ENCODE data around the gene ZNF701.
A peak's percentile ranks its signal among the peaks of the same experiment; 100 is the strongest.
"Not testable (repeated sequence)": the region's sequence is repeated elsewhere in the genome, so short reads cannot be mapped to it uniquely, and the experiment has no call there.

The ZNF701 gene

GRCh38 chr19:52533901-52534300, 36.2 kb upstream of the ZNF701 start:
- DNase-seq (ENCODE audit: low read depth), result no peak
- no peak for TF ChIP-seq CTCF (IDR thresholded peaks at IDR 0.05; ENCODE audit: control insufficient read depth, insufficient read depth, low read depth, low read length, missing control alignments)

GRCh38 chr19:52535385-52535770, 34.7 kb upstream of the ZNF701 start:
- DNase-seq (ENCODE audit: low read depth), result not testable (repeated sequence)
- H3K4me3 ChIP-seq (ENCODE audit: control insufficient read depth, low read depth, low read length), result peak overlapping the region; percentile 75

More at GRCh38 chr19:52533901-52534300, 36.2 kb upstream of the ZNF701 start:
- no peak overlapping the region for H3K4me3 ChIP-seq (ENCODE audit: control insufficient read depth, low read depth, low read length)

- TF ChIP-seq CTCF (IDR thresholded peaks at IDR 0.05; ENCODE audit: control insufficient read depth, insufficient read depth, low read depth, low read length, missing control alignments), result peak; percentile 9
- H3K4me3 ChIP-seq (ENCODE audit: control insufficient read depth, low read depth, low read length), result peak overlapping the region; percentile 75
- no peak for DNase-seq (ENCODE audit: low read depth)
These were observed 34.2 kb upstream of the ZNF701 start for GRCh38 chr19:52535771-52536447.

GRCh38 chr19:52536448-52536800, 33.7 kb upstream of the ZNF701 start:
- peak overlapping the region; percentile 75 for H3K4me3 ChIP-seq (ENCODE audit: control insufficient read depth, low read depth, low read length)
- no peak for TF ChIP-seq CTCF (IDR thresholded peaks at IDR 0.05; ENCODE audit: control insufficient read depth, insufficient read depth, low read depth, low read length, missing control alignments)
- no peak for DNase-seq (ENCODE audit: low read depth)

- DNase-seq (ENCODE audit: low read depth); H3K4me3 ChIP-seq (ENCODE audit: control insufficient read depth, low read depth, low read length): not testable (repeated sequence)
These were observed 31.3 kb upstream of the ZNF701 start for GRCh38 chr19:52538815-52539214.

- not testable (repeated sequence) for H3K4me3 ChIP-seq (ENCODE audit: control insufficient read depth, low read depth, low read length)
These were observed 28.9 kb upstream of the ZNF701 start for GRCh38 chr19:52541176-52541575.

GRCh38 chr19:52541608-52542007, 28.5 kb upstream of the ZNF701 start:
- no peak for DNase-seq (ENCODE audit: low read depth)
- TF ChIP-seq CTCF (IDR thresholded peaks at IDR 0.05; ENCODE audit: control insufficient read depth, insufficient read depth, low read depth, low read length, missing control alignments), result no peak

More at GRCh38 chr19:52541176-52541575, 28.9 kb upstream of the ZNF701 start:
- not testable (repeated sequence) for DNase-seq (ENCODE audit: low read depth)

GRCh38 chr19:52542541-52542940, 27.5 kb upstream of the ZNF701 start:
- H3K4me3 ChIP-seq (ENCODE audit: control insufficient read depth, low read depth, low read length); DNase-seq (ENCODE audit: low read depth): not testable (repeated sequence)

More at GRCh38 chr19:52541608-52542007, 28.5 kb upstream of the ZNF701 start:
- no peak overlapping the region for H3K4me3 ChIP-seq (ENCODE audit: control insufficient read depth, low read depth, low read length)

- TF ChIP-seq CTCF (IDR thresholded peaks at IDR 0.05; ENCODE audit: control insufficient read depth, insufficient read depth, low read depth, low read length, missing control alignments), result no peak
- DNase-seq (ENCODE audit: low read depth), result no peak
- no peak overlapping the region for H3K4me3 ChIP-seq (ENCODE audit: control insufficient read depth, low read depth, low read length)
These were observed 27.0 kb upstream of the ZNF701 start for GRCh38 chr19:52542984-52543664.

Measured in AG09309 (cell line).